Measurements from ENCODE around the gene RTL1. TPM values are rescaled to one million over a fixed set of nuclear protein-coding genes. Genes with fewer than 3 reads are reported as not detected.
A peak's percentile ranks its signal among the peaks of the same experiment; 100 is the strongest.

RTL1 gene
- total and polyA plus RNA-seq, 2 of the 13 experiments (the other 11 are each of a cell fraction or from before 2014, with no cell fraction given), result not detected

DNA sequence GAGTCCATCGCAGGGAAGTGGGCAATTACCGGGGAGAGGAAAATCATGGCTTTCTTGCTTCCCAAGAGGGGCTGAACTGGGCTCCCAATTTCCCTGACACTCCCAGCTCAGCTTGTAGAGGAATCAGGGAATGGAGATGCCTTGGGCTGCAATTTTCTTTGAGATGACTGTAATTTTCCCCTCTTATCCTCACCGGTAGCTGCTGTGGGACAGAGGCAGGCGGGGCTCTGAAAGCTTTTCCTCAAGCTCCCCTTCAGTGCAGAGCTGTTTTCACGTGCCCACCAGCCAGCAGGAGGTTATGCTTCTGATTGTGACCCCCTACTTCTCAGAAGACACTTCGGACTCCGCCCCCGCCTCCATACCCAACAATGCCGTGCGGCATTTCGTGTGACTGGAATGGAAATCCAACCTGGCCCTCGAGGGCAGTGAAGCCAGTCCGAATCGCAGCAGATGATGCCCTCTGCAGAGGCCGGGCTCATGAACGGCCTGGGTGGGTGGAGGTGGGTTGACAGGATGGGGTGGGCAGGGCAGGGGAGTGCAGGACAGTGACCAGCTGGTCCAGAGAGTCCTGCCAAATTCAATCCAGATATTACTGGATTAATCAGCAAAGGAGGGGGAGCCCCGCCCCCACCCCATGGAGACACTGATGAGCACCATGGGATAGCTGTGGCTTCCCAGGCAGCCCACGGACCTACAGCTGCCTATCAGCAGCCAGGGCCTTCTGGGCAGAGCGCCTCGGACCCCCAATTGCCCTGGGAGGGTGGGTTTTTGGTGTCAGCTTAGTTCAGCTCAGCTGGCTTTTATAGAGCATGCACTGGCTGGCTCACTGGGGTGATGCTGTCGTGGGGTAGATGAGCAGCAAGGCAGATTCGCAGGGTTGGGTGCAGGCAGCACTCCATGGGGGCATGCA is 37.6 kb downstream of the RTL1 start:
- no peak overlapping the region for H3K9ac ChIP-seq (ENCODE audit: insufficient read depth, low read depth, low read length)
- TF ChIP-seq, protein P1, sequence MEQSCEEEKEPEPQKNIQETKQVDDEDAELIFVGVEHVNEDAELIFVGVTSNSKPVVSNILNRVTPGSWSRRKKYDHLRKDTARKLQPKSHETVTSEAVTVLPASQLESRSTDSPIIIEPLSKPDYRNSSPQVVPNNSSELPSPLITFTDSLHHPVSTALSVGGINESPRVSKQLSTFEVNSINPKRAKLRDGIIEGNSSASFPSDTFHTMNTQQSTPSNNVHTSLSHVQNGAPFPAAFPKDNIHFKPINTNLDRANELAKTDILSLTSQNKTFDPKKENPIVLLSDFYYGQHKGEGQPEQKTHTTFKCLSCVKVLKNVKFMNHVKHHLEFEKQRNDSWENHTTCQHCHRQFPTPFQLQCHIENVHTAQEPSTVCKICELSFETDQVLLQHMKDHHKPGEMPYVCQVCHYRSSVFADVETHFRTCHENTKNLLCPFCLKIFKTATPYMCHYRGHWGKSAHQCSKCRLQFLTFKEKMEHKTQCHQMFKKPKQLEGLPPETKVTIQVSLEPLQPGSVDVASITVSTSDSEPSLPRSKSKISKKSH (CRISPR knock-in tag; IDR thresholded peaks at IDR 0.05; ENCODE audit: borderline replicate concordance), result no peak
- no peak for TF ChIP-seq ZNF839 (CRISPR knock-in tag; IDR thresholded peaks at IDR 0.05; ENCODE audit: borderline replicate concordance)
- H4K20me1 ChIP-seq (ENCODE audit: insufficient read depth, low read length), result no peaks in the 10 kb centered on the region
- CTCF ChIA-PET (ENCODE audit: low intra/inter-chr PET ratio, low total read pairs), result no interaction called here
- H3K4me3 ChIP-seq (replicated peaks in 1 of 3; ENCODE audit: insufficient read depth in 1 of 3, low read depth in 2 of 3, low read length in 3 of 3), result no peak overlapping the region
- H3K4me2 ChIP-seq (ENCODE audit: low read depth, low read length), result no peak overlapping the region
- no TSS peak for BruUV-seq (replicated peaks)
- in situ Hi-C loops (cut with HindIII; ENCODE audit: extremely low pct_ligation_motif_present, low pct_unique_long_range_greater_than_20kb), result no loop called here
- peaks cover 7 to 56% of the 10 kb centered on the region in 2 experiments for H3K27me3 ChIP-seq (ENCODE audit: control insufficient read depth in 1 of 2, insufficient read depth in 2 of 2, low read length in 2 of 2)
- 37% methylated on average over 13 of the region's 22 CpGs for WGBS (ENCODE audit: low lambda C conversion rate)
- no peak for DNase-seq (ENCODE audit: low spot score)
- FAIRE-seq, result no peak
- no peaks in the 10 kb centered on the region for H3K36me3 ChIP-seq (replicated peaks in 1 of 2; ENCODE audit: control insufficient read depth in 1 of 2, insufficient read depth in 2 of 2, low read length in 2 of 2)
- no peaks in the 10 kb centered on the region for H3K4me1 ChIP-seq (ENCODE audit: insufficient read depth, low read length)
- no peak for ATAC-seq
- intact Hi-C loops (cut with micrococcal nuclease; ENCODE audit: unreplicated experiment), result no loop called here
- no peaks in the 10 kb centered on the region for H3K9me3 ChIP-seq (ENCODE audit: low read length)
- no peaks in the 10 kb centered on the region for H3K79me2 ChIP-seq (ENCODE audit: insufficient read depth, low read length)
- POLR2A ChIA-PET, result no interaction called here
- no peak overlapping the region for H3K27ac ChIP-seq (ENCODE audit: extremely low read length, insufficient read depth, low read length)
- no peak overlapping the region for H2AFZ ChIP-seq (ENCODE audit: low read length)

DNA sequence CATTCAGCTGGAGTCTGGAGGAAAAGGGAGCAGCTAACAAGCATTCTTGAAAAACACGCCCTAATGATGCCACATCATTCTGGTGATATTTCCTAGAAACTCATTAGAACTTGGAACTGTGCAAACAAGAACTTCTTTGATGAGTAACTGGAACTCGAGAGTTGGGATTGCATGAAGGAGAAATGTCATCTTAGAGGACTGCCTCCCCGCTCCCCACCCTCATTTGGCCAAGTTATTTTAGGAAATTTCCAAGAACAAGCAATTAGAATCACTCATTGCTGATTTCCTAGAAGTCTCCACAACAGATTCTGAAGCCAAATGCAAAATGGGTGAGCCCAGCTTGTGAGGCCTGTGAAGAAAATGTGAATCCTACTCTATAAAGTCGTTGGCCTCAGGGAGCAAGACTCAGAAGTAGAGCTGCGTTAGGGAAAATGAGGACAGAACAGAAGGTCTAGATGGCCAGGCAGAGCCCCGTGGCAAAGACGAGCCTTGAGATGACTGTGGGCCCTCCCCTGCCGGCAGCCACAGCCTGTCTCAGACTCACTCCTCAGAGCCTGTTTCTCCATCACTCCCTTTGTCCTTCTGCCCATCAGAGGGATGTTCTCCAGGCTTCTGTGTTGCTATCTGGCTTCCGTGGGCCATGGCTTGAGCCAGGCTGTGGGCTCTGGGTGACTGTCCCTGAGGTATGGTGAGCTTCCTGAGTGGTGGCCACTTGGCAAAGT is 38.4 kb downstream of the RTL1 start:
- ATAC-seq, result no peak
- no peaks in the 10 kb centered on the region for H3K9me3 ChIP-seq (ENCODE audit: low read length)
- CTCF ChIA-PET (ENCODE audit: low intra/inter-chr PET ratio, low total read pairs), result no interaction called here

More for the DNA sequence above, 38.4 kb downstream of the RTL1 start:
- POLR2A ChIA-PET, result no interaction called here
- in situ Hi-C loops (cut with HindIII; ENCODE audit: extremely low pct_ligation_motif_present, low pct_unique_long_range_greater_than_20kb) (loop anchor here (5.0 kb wide), 1 partner anchor 32 kb away; no protein-coding TSS in a partner anchor), intact Hi-C loops (cut with micrococcal nuclease; ENCODE audit: unreplicated experiment) (no loop called here)
- Histone ChIP-seq H2AFZ (ENCODE audit: low read length) (no peak overlapping the region), H3K4me1 (ENCODE audit: insufficient read depth, low read length) (peaks cover 6% of the 10 kb centered on the region), H3K79me2 (ENCODE audit: insufficient read depth, low read length) (no peaks in the 10 kb centered on the region), H3K4me2 (ENCODE audit: low read depth, low read length) (no peak overlapping the region), H3K9ac (ENCODE audit: insufficient read depth, low read depth, low read length) (no peak overlapping the region), H3K27ac (ENCODE audit: extremely low read length, insufficient read depth, low read length) (no peak overlapping the region), H3K27me3 (ENCODE audit: control insufficient read depth in 1 of 2, insufficient read depth in 2 of 2, low read length in 2 of 2) (peaks cover 11 to 63% of the 10 kb centered on the region in 2 experiments), H4K20me1 (ENCODE audit: insufficient read depth, low read length) (no peaks in the 10 kb centered on the region), H3K4me3 (replicated peaks in 1 of 3; ENCODE audit: insufficient read depth in 1 of 3, low read depth in 2 of 3, low read length in 3 of 3) (no peak overlapping the region), H3K36me3 (replicated peaks in 1 of 2; ENCODE audit: control insufficient read depth in 1 of 2, insufficient read depth in 2 of 2, low read length in 2 of 2) (no peaks in the 10 kb centered on the region)
- no TSS peak for BruUV-seq (replicated peaks)
- no peak for FAIRE-seq
- DNase-seq (ENCODE audit: low spot score), result no peak
- TF ChIP-seq ONECUT2 (CRISPR knock-in tag; IDR thresholded peaks at IDR 0.05) (no peak), BCL6 (CRISPR knock-in tag; IDR thresholded peaks at IDR 0.05) (0 out of 2 replicates have a peak, but pooled peaks have one; percentile 35)
- 27% methylated on average over 6 of the region's 9 CpGs for WGBS (ENCODE audit: low lambda C conversion rate)
